ENCODE data around the gene CCDC172. TPM values are rescaled to one million over a fixed set of nuclear protein-coding genes. Genes with fewer than 3 reads are reported as not detected.

CCDC172 gene
- total and polyA plus RNA-seq, 9 donors = not detected

GRCh38 chr10:116356833-116357232 lies 32.6 kb downstream of the CCDC172 start:
- 80 to 86% (median 82%) methylated on average over 4 of the region's 4 CpGs for WGBS, 3 donors
- no peak for TF ChIP-seq CTCF (IDR thresholded peaks at IDR 0.05)
- TF ChIP-seq POLR2A (IDR thresholded peaks at IDR 0.05) = no peak
- TF ChIP-seq EP300 (IDR thresholded peaks at IDR 0.05) = no peak
- intact Hi-C loops (cut with DNase I) = no loop called here

GRCh38 chr10:116364868-116365267 lies 40.6 kb downstream of the CCDC172 start:
- no peak overlapping the region for H3K27ac ChIP-seq
- TF ChIP-seq EP300 (IDR thresholded peaks at IDR 0.05) (no peak), POLR2A (IDR thresholded peaks at IDR 0.05) (no peak), CTCF (IDR thresholded peaks at IDR 0.05) (no peak)
- DNase-seq = no peak
- intact Hi-C loops (cut with DNase I) = no loop called here
- no peaks in the 10 kb centered on the region for H3K27me3 ChIP-seq
- H3K36me3 ChIP-seq = no peaks in the 10 kb centered on the region
- H3K4me1 ChIP-seq (ENCODE audit: insufficient read depth) = no peaks in the 10 kb centered on the region
- no peak overlapping the region for H3K4me3 ChIP-seq
- no peaks in the 10 kb centered on the region for H3K9me3 ChIP-seq

More at GRCh38 chr10:116356833-116357232, 32.6 kb downstream of the CCDC172 start:
- DNase-seq = no peak
- H3K9me3 ChIP-seq = no peaks in the 10 kb centered on the region
- H3K27ac ChIP-seq = no peak overlapping the region
- no peaks in the 10 kb centered on the region for H3K36me3 ChIP-seq
- no peaks in the 10 kb centered on the region for H3K27me3 ChIP-seq
- no peak overlapping the region for H3K4me3 ChIP-seq
- no peaks in the 10 kb centered on the region for H3K4me1 ChIP-seq (ENCODE audit: insufficient read depth)

GRCh38 chr10:116371737-116372136 lies 47.5 kb downstream of the CCDC172 start:
- DNase-seq = no peak
- Histone ChIP-seq H3K4me3 (no peak overlapping the region), H3K27me3 (no peaks in the 10 kb centered on the region), H3K36me3 (no peaks in the 10 kb centered on the region), H3K27ac (no peak overlapping the region), H3K4me1 (ENCODE audit: insufficient read depth) (no peaks in the 10 kb centered on the region), H3K9me3 (no peaks in the 10 kb centered on the region)
- WGBS, 3 donors = 10 to 18% (median 11%) methylated on average over 1 of the region's 1 CpG
- intact Hi-C loops (cut with DNase I) = no loop called here
- TF ChIP-seq CTCF (IDR thresholded peaks at IDR 0.05) = no peak
- no peak for TF ChIP-seq EP300 (IDR thresholded peaks at IDR 0.05)
- no peak for TF ChIP-seq POLR2A (IDR thresholded peaks at IDR 0.05)

- Histone ChIP-seq H3K36me3 (no peaks in the 10 kb centered on the region), H3K27me3 (no peaks in the 10 kb centered on the region), H3K27ac (no peak overlapping the region), H3K4me3 (no peak overlapping the region), H3K9me3 (no peaks in the 10 kb centered on the region), H3K4me1 (ENCODE audit: insufficient read depth) (no peaks in the 10 kb centered on the region)
- TF ChIP-seq CTCF (IDR thresholded peaks at IDR 0.05) (no peak), EP300 (IDR thresholded peaks at IDR 0.05) (no peak), POLR2A (IDR thresholded peaks at IDR 0.05) (no peak)
- DNase-seq = no peak
- 92 to 93% (median 93%) methylated on average over 5 of the region's 5 CpGs for WGBS, 3 donors
- intact Hi-C loops (cut with DNase I) = no loop called here
These were observed 58.0 kb downstream of the CCDC172 start for GRCh38 chr10:116382290-116382689.

GRCh38 chr10:116385311-116385710 lies 61.1 kb downstream of the CCDC172 start:
- Histone ChIP-seq H3K9me3 (no peaks in the 10 kb centered on the region), H3K27ac (no peak overlapping the region), H3K4me1 (ENCODE audit: insufficient read depth) (no peaks in the 10 kb centered on the region), H3K4me3 (no peak overlapping the region), H3K27me3 (no peaks in the 10 kb centered on the region), H3K36me3 (no peaks in the 10 kb centered on the region)
- intact Hi-C loops (cut with DNase I) = no loop called here
- WGBS, 3 donors = 93 to 98% (median 95%) methylated on average over 2 of the region's 2 CpGs
- TF ChIP-seq POLR2A (IDR thresholded peaks at IDR 0.05) = no peak
- no peak for TF ChIP-seq EP300 (IDR thresholded peaks at IDR 0.05)
- TF ChIP-seq CTCF (IDR thresholded peaks at IDR 0.05) = no peak
- no peak for DNase-seq

All from ovary (tissue), 9 donors.